Left lung (tissue), 10 donors: ENCODE measurements around the gene IGSF3. TPM values are rescaled to one million over a fixed set of nuclear protein-coding genes. Genes with fewer than 3 reads are reported as not detected.

Experiments
- ATAC-seq: fragments of 200-7000 bp; cut with Tn5 transposase; one replicate; pipeline ENCODE4 v1.9.1; 2020; ENCODE audit warnings: moderate library complexity
- DNase-seq, 4 donors: peaks; one replicate each; pipeline ENCODE4 v3.0.0-alpha.2; 2013 to 2020
- H3K27ac ChIP-seq, 2 donors: fragments of 200-600 bp; sonication (generic) in 1 of 2; one replicate each; pipeline versions ENCODE4 v1.5.0 to v1.8.0; 2020 to 2021
- H3K27me3 ChIP-seq, 2 donors: fragments of 200-600 bp; sonication (generic) in 1 of 2; one replicate each; pipeline versions ENCODE4 v1.5.0 to v1.8.0; 2020 to 2021
- H3K36me3 ChIP-seq, 2 donors: fragments of 200-600 bp; sonication (generic) in 1 of 2; one replicate each; pipeline versions ENCODE4 v1.5.0 to v1.8.0; 2020 to 2021
- H3K4me1 ChIP-seq, 2 donors: fragments of 200-600 bp; one replicate each; pipeline ENCODE4 v1.8.0; 2021
- H3K4me3 ChIP-seq, 2 donors: fragments of 200-600 bp; sonication (generic) in 1 of 2; one replicate each; pipeline versions ENCODE4 v1.5.0 to v1.8.0; 2020 to 2021; ENCODE audit warnings: mild to moderate bottlenecking in 1 of 2
- H3K9me3 ChIP-seq, 2 donors: fragments of 200-600 bp; sonication (generic) in 1 of 2; one replicate each; pipeline versions ENCODE4 v1.5.0 to v1.8.0; 2020 to 2021
- intact Hi-C, 2 donors: fragments of 100-400 bp; cut with DNase I; formaldehyde crosslinking; loops; one replicate each; pipeline versions ENCODE4 v1.11.2 to v1.14.2; 2022
- polyA plus RNA-seq, 6 donors: library from polyadenylated mRNA; unstranded; fragments of 120-200 nt; gene quantifications; one replicate each; pipeline ENCODE4 v1.2.1, GENCODE V29; 2013; ENCODE audit not compliant: insufficient read length in 6 of 6
- total RNA-seq, 2 donors: library from RNA; stranded (reverse); fragmentation: NEBNext Ultra II Directional; extraction: Animal tissue kit (Norgen Biotek cat#: 25700); gene quantifications; one replicate each; pipeline ENCODE4 v1.2.1, GENCODE V29; 2021
- TF ChIP-seq, protein P1 (sequence below), 2 donors: fragments of 200-600 bp; sonication (generic) in 1 of 2; IDR thresholded peaks; one replicate each; pipeline versions ENCODE4 v1.5.0 to v1.8.0; 2021; ENCODE audit warnings: antibody characterized with exemption in 2 of 2
- donor health status: DM: no; HTN: yes; CAD: no.
- donor health status: DM: no; HTN: no; CAD: no.

Gene IGSF3
- total and polyA plus RNA-seq, 8 donors, result 12.6 to 52.4 (median 48.5) TPM

- no peaks in the 10 kb centered on the region for H3K36me3 ChIP-seq
- H3K9me3 ChIP-seq, result no peaks in the 10 kb centered on the region
- H3K4me3 ChIP-seq, result no peak overlapping the region
- TF ChIP-seq, protein P1, sequence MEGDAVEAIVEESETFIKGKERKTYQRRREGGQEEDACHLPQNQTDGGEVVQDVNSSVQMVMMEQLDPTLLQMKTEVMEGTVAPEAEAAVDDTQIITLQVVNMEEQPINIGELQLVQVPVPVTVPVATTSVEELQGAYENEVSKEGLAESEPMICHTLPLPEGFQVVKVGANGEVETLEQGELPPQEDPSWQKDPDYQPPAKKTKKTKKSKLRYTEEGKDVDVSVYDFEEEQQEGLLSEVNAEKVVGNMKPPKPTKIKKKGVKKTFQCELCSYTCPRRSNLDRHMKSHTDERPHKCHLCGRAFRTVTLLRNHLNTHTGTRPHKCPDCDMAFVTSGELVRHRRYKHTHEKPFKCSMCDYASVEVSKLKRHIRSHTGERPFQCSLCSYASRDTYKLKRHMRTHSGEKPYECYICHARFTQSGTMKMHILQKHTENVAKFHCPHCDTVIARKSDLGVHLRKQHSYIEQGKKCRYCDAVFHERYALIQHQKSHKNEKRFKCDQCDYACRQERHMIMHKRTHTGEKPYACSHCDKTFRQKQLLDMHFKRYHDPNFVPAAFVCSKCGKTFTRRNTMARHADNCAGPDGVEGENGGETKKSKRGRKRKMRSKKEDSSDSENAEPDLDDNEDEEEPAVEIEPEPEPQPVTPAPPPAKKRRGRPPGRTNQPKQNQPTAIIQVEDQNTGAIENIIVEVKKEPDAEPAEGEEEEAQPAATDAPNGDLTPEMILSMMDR (IDR thresholded peaks at IDR 0.05), result no peak
- no peak overlapping the region for H3K27ac ChIP-seq
- no peaks in the 10 kb centered on the region for H3K4me1 ChIP-seq
- no peak for ATAC-seq
- peaks cover 0 to 17% of the 10 kb centered on the region in 2 donors for H3K27me3 ChIP-seq
- no peak for DNase-seq
- intact Hi-C loops, result loop anchor here in 1 of 2 donors (10.0 kb wide), 1 partner anchor 103 kb away; the partner anchor contains the start of gene CD58
Measured at GRCh38 chr1:116677474-116678062, 10.0 kb upstream of the IGSF3 start.

DNA sequence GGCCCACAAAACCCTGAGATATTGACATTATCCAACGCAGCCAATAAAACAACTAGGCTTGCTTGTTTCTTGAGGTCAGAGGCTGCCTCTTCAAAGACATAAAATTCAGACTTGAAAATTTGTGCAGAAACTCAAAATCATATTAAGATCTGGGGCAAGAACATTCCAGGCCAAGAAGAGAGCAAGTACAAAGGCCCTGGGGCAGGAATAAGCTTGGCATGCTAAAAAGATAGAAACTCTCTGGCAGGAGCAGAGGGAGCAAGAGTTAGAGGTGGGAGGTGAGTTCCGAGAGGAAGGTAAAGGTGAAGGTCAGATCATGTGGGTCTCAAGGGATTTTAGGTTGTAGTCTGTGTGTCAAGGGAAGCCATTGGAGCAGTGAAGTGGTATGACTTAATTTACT lies 8.8 kb upstream of the IGSF3 start:
- Histone ChIP-seq H3K4me3 (no peak overlapping the region), H3K36me3 (no peaks in the 10 kb centered on the region), H3K9me3 (no peaks in the 10 kb centered on the region), H3K27ac (no peak overlapping the region), H3K4me1 (no peaks in the 10 kb centered on the region), H3K27me3 (peaks cover 0 to 23% of the 10 kb centered on the region in 2 donors)
- ATAC-seq (no peak), DNase-seq (no peak)
- intact Hi-C loops, result loop anchor here in 1 of 2 donors (10.0 kb wide), 1 partner anchor 101 kb away; the partner anchor contains the start of gene CD58
- TF ChIP-seq, protein P1 (IDR thresholded peaks at IDR 0.05), result no peak

DNA sequence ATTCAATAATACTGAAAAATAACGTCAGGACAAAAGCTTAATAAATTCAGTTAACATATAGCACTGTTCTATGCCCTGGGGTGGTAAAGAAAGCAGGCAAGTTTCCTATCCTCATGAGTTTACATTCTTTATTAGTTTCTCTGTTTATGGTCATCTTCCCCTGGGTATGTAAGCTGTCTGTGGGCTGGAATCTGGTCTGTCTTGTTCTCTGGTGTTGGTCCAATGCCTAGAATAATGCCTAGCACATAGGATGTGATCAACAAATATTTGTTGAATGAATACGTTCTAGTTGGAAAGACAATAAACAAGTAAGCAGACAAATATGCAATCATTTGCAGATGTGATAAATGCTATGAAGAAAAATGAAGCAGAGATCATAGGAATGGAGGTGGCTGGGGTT lies 7.2 kb upstream of the IGSF3 start:
- intact Hi-C loops, result loop anchor here in 1 of 2 donors (10.0 kb wide), 1 partner anchor 100 kb away; the partner anchor contains the start of gene CD58
- TF ChIP-seq, protein P1 (IDR thresholded peaks at IDR 0.05), result no peak
- Histone ChIP-seq H3K9me3 (no peaks in the 10 kb centered on the region), H3K36me3 (no peaks in the 10 kb centered on the region), H3K27me3 (peaks cover 0 to 24% of the 10 kb centered on the region in 2 donors), H3K4me3 (no peak overlapping the region), H3K27ac (no peak overlapping the region), H3K4me1 (no peaks in the 10 kb centered on the region)
- ATAC-seq, result no peak
- no peak for DNase-seq

DNA sequence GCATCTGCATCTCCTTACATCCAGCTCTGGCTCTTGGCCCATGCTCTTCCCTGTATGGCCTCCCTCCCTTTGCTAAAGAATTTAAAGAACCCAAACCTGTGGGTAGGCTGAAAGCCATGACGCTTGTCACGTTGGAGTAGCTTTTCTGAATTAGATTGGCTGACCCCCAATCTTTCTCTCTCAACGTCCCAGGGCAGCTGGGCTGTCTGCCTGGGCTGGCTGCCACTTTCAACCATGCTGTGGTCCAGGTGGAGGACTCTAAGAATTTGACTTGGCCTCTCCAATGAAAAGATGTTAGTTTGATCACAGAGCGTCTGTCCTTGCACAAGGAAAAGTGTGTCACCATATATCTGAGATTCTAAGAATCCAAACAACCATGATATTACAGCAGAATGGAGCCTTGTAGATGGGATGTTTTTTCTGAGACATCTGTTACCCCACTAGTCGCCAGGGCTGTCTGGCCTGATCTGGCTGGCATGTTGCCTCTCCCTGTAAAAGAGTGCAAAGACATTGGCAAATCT lies 6.5 kb upstream of the IGSF3 start:
- no peaks in the 10 kb centered on the region for H3K4me1 ChIP-seq
- H3K27me3 ChIP-seq, result peaks cover 0 to 30% of the 10 kb centered on the region in 2 donors
- H3K36me3 ChIP-seq, result no peaks in the 10 kb centered on the region
- intact Hi-C loops, result loop anchor here in 1 of 2 donors (10.0 kb wide), 1 partner anchor 99 kb away; the partner anchor contains the start of gene CD58
- TF ChIP-seq, protein P1 (IDR thresholded peaks at IDR 0.05), result no peak
- no peak overlapping the region for H3K27ac ChIP-seq
- H3K4me3 ChIP-seq, result no peak overlapping the region
- no peak for ATAC-seq
- no peaks in the 10 kb centered on the region for H3K9me3 ChIP-seq
- DNase-seq, result no peak

GRCh38 chr1:116671912-116672311 lies 4.4 kb upstream of the IGSF3 start:
- no peak for ATAC-seq
- no peak overlapping the region for H3K27ac ChIP-seq
- intact Hi-C loops, result loop anchor here in 1 of 2 donors (10.0 kb wide), 1 partner anchor 97 kb away; the partner anchor contains the start of gene CD58

More at GRCh38 chr1:116671912-116672311, 4.4 kb upstream of the IGSF3 start:
- no peaks in the 10 kb centered on the region for H3K36me3 ChIP-seq
- H3K4me1 ChIP-seq, result peaks cover 1 to 5% of the 10 kb centered on the region in 2 donors
- peaks cover 0 to 51% of the 10 kb centered on the region in 2 donors for H3K27me3 ChIP-seq
- H3K4me3 ChIP-seq, result no peak overlapping the region
- DNase-seq, result no peak
- TF ChIP-seq, protein P1 (IDR thresholded peaks at IDR 0.05), result no peak
- H3K9me3 ChIP-seq, result no peaks in the 10 kb centered on the region
